ENCODE results near the gene KCNC1.

Gene KCNC1

DNA sequence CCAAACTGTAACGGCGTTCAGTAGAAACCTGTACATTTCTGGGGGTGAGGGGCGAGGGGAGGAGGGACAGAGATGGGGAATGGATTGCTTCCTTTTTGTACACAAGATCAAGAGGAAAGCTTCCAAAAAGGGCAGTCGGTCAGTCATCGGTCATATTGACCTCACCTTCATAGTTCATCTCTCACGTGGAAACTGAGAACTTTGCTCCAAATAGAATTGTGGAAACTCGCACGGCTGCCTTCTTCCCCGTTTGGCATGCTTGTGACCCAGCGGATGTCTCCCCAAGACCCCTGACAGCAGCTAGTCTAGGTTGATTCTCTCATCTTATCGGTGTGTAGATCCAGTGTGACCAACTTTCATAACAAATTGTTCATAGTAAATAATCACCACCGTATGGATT, 47.6 kb downstream of the KCNC1 start:
- no peak overlapping the region for H3K4me3 ChIP-seq (ENCODE audit: low read length)
- H3K9me3 ChIP-seq (ENCODE audit: control insufficient read depth, low read length): no peaks in the 10 kb centered on the region
- H3K9ac ChIP-seq (ENCODE audit: low read length): no peak overlapping the region
- no peaks in the 10 kb centered on the region for H3K4me1 ChIP-seq (ENCODE audit: control insufficient read depth, insufficient read depth, low read length)
- no peaks in the 10 kb centered on the region for H3K36me3 ChIP-seq (ENCODE audit: control insufficient read depth, insufficient read depth, low read length)
- H3K27me3 ChIP-seq (ENCODE audit: control insufficient read depth, insufficient read depth, low read length): no peaks in the 10 kb centered on the region

DNA sequence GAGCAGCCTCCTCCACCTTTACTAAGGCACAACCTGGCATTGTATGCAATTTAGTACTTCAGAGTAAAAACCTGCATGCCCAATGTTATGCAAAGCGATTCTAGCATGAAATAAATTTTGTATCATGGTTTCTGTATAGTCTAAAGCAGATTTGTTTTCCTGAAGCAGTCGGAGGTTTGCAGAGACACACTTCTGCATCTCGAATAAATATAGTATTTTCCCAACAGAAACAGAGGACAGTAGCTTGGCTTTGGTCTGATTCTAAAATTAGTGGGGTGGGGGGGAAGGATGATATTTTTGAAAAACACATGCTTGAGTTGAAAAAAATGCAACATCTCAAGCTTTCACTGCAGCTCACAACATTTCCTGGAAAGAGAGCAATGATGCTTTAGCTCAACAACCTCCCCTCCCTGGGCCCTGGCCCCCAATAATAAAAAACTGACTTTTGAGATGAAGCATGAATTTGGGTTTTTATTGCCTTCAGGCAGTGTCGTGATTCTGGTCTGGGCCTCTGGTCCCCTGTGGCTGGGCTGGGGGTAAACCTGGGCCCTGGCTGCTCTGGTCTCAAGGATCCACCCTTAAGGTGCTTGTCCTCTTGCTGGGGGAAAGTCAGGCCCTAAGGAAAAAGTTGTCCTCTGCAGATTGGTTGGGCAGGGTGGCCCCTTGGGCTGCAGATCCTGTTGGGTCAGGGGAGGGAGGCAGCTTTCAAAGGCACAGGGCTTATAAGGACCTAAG, 48.2 kb downstream of the KCNC1 start:
- H3K9ac ChIP-seq (ENCODE audit: low read length): no peak overlapping the region
- no peaks in the 10 kb centered on the region for H3K27me3 ChIP-seq (ENCODE audit: control insufficient read depth, insufficient read depth, low read length)
- H3K4me1 ChIP-seq (ENCODE audit: control insufficient read depth, insufficient read depth, low read length): no peaks in the 10 kb centered on the region
- no peaks in the 10 kb centered on the region for H3K9me3 ChIP-seq (ENCODE audit: control insufficient read depth, low read length)
- no peaks in the 10 kb centered on the region for H3K36me3 ChIP-seq (ENCODE audit: control insufficient read depth, insufficient read depth, low read length)
- H3K4me3 ChIP-seq (ENCODE audit: low read length): no peak overlapping the region

DNA sequence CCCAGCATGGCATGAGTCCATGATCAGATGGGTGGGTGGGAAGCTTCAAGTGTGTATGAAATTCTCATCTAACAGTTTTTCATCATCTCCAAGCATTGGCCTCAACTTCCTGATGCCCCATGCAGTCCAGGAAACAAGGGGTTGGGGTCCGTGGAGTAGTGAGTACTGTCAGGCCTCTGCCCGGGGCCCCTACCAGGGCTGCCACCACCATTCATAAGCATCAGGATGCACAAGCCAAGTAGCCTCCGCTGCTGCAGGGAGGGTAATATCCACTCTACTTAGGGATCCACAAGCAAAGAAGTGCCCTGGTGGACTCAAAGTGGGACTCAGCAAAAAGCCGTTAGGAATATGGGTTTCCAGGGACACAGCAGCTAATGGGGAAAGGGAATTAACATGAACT, 49.3 kb downstream of the KCNC1 start:
- H3K4me1 ChIP-seq (ENCODE audit: control insufficient read depth, insufficient read depth, low read length): no peaks in the 10 kb centered on the region
- no peaks in the 10 kb centered on the region for H3K36me3 ChIP-seq (ENCODE audit: control insufficient read depth, insufficient read depth, low read length)
- no peak overlapping the region for H3K4me3 ChIP-seq (ENCODE audit: low read length)
- no peak overlapping the region for H3K9ac ChIP-seq (ENCODE audit: low read length)
- H3K27me3 ChIP-seq (ENCODE audit: control insufficient read depth, insufficient read depth, low read length): no peaks in the 10 kb centered on the region
- no peaks in the 10 kb centered on the region for H3K9me3 ChIP-seq (ENCODE audit: control insufficient read depth, low read length)

DNA sequence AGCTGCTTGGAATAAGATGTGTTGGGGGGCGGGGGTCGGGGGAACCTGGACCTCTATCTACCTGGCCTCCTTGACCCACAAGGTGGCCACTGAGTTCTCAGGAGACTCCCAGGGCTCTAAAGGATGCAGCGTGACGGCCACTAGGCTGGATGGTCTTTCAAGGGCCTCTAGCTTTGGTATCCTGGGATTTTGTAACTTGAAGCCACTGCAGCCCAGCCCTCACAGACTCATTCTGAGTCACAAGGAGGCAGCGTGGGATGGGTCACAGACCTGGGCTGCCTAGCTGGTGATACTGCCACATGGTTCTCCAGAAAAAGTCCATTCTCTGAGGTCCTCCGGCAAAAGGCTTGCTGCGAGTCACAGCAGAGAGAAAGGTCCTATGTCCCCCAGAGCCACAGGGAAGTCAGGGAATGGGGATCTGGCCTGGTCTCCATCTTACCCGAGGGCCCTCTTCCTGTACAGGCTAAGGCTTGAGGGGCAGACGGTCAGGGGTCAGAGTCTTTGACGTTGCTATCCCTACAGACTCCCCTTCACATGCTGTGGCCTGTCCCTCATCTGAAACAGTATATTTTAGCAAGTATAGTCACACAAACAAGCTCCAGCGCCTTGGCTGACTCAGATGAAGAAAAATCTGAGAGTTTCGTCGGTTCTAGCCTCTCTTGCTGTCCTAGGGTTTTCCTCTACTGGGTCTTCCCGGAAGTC, 52.4 kb downstream of the KCNC1 start:
- no peak overlapping the region for H3K9ac ChIP-seq (ENCODE audit: low read length)
- no peaks in the 10 kb centered on the region for H3K4me1 ChIP-seq (ENCODE audit: control insufficient read depth, insufficient read depth, low read length)
- H3K9me3 ChIP-seq (ENCODE audit: control insufficient read depth, low read length): no peaks in the 10 kb centered on the region
- no peak overlapping the region for H3K4me3 ChIP-seq (ENCODE audit: low read length)
- no peaks in the 10 kb centered on the region for H3K27me3 ChIP-seq (ENCODE audit: control insufficient read depth, insufficient read depth, low read length)
- H3K36me3 ChIP-seq (ENCODE audit: control insufficient read depth, insufficient read depth, low read length): no peaks in the 10 kb centered on the region

DNA sequence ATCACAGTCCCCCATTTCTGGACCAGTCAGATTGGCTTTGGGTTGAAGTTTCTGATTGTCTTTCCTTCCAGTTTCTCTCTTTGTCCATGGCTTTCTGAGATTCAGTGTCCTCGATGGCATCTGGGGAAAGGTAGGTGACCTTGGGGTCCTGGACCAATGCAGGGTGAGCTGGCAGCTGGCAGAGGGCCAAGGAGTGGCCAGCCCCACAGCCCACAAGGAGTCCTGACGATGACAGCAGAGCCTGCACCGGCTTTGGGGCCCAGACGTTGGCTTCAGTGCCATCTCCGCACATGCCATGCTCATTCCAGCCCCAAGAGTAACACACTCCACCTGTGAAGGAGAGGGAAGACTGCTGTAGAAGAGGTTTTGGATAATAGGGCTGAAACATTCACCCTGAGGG, 53.5 kb downstream of the KCNC1 start:
- no peaks in the 10 kb centered on the region for H3K36me3 ChIP-seq (ENCODE audit: control insufficient read depth, insufficient read depth, low read length)
- no peaks in the 10 kb centered on the region for H3K27me3 ChIP-seq (ENCODE audit: control insufficient read depth, insufficient read depth, low read length)
- no peaks in the 10 kb centered on the region for H3K4me1 ChIP-seq (ENCODE audit: control insufficient read depth, insufficient read depth, low read length)
- no peak overlapping the region for H3K4me3 ChIP-seq (ENCODE audit: low read length)
- no peak overlapping the region for H3K9ac ChIP-seq (ENCODE audit: low read length)
- no peaks in the 10 kb centered on the region for H3K9me3 ChIP-seq (ENCODE audit: control insufficient read depth, low read length)

DNA sequence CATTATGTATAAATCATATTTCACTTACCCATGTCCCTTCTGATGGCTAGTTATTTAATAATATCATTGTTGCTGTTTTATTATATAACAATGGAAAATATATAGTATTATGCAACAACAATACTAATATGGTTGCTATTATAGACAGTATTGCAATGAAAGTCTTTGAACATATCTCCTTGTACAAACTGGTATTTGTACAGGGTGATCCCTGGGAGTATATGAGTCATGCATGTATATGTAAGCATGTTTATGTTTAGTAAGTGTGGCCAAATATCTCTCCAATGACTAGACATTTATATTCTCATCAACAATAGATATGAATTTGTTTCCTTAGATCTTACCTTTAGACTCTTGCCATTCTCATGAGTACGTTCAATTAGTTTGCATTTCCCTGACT, 55.9 kb downstream of the KCNC1 start:
- Histone ChIP-seq H3K27me3 (ENCODE audit: control insufficient read depth, insufficient read depth, low read length) (no peaks in the 10 kb centered on the region), H3K36me3 (ENCODE audit: control insufficient read depth, insufficient read depth, low read length) (no peaks in the 10 kb centered on the region), H3K4me1 (ENCODE audit: control insufficient read depth, insufficient read depth, low read length) (no peaks in the 10 kb centered on the region), H3K9ac (ENCODE audit: low read length) (no peak overlapping the region), H3K4me3 (ENCODE audit: low read length) (no peak overlapping the region), H3K9me3 (ENCODE audit: control insufficient read depth, low read length) (no peaks in the 10 kb centered on the region)

DNA sequence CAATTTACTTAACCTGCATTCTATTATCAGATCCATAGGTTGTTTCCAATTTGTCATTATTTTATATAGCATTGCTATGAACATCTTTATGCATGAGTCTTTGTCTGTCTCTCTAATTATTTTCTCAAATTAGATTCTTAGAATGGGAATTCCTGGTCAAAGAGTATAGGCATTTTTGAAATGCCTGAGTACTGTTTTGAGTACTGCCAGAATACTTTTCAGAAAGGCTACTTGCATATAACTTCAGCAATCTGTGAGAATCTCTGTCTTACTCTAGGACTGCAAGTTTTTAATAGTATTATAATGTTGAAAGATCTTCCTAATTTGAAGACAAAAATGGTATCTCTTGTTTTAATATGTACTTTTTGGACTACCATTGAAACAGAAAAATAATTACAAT, 56.6 kb downstream of the KCNC1 start:
- Histone ChIP-seq H3K9me3 (ENCODE audit: control insufficient read depth, low read length) (no peaks in the 10 kb centered on the region), H3K36me3 (ENCODE audit: control insufficient read depth, insufficient read depth, low read length) (no peaks in the 10 kb centered on the region), H3K27me3 (ENCODE audit: control insufficient read depth, insufficient read depth, low read length) (no peaks in the 10 kb centered on the region), H3K4me3 (ENCODE audit: low read length) (no peak overlapping the region), H3K4me1 (ENCODE audit: control insufficient read depth, insufficient read depth, low read length) (no peaks in the 10 kb centered on the region), H3K9ac (ENCODE audit: low read length) (no peak overlapping the region)

DNA sequence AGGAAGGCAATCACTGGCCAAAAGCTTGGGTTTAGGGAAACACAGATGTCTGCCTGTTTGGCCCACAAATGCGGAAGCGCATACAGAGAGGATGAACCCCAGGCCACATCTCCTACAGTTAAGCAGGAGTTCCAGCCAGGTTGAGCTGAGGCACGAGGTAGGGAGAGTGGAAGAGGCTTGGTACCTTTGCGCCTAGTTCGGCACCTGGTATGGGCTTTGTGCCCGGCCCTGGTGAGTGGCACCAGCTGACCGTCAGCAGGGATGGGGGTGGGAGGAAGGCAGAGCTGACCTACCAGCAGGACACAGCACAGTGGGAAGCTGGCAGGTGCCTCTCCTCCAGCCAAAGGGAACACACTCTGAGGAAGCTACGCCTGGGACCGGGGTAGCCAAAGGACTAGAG, 57.6 kb downstream of the KCNC1 start:
- Histone ChIP-seq H3K9ac (ENCODE audit: low read length) (no peak overlapping the region), H3K9me3 (ENCODE audit: control insufficient read depth, low read length) (no peaks in the 10 kb centered on the region), H3K36me3 (ENCODE audit: control insufficient read depth, insufficient read depth, low read length) (no peaks in the 10 kb centered on the region), H3K4me3 (ENCODE audit: low read length) (no peak overlapping the region), H3K27me3 (ENCODE audit: control insufficient read depth, insufficient read depth, low read length) (no peaks in the 10 kb centered on the region), H3K4me1 (ENCODE audit: control insufficient read depth, insufficient read depth, low read length) (no peaks in the 10 kb centered on the region)

DNA sequence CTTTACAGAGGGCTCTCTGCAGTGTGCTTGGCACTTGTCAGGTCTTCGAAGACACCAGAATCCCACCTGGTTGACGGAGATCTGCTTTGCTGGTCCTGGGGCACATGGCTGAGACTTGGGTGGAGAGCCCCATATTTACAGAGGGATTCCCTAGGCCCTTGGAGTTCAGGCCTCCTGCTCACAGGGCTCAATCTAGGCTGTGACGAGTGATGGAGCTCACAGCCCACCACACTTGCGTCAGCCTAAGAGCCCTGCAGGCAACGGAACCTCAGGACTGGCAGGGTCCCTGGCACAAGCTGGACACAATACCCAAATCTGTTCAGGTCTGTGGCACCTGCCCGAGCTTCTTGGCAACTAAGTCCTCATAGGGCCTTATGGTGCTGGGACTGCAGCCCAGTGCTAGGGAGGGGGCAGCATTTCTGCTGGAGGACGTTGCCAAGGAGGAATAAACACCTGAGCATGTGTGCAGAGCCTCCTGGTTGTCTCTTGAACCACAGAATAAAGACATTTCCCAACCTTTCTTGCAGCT, 59.1 kb downstream of the KCNC1 start:
- H3K9ac ChIP-seq (ENCODE audit: low read length): no peak overlapping the region
- H3K27me3 ChIP-seq (ENCODE audit: control insufficient read depth, insufficient read depth, low read length): no peaks in the 10 kb centered on the region
- no peak overlapping the region for H3K4me3 ChIP-seq (ENCODE audit: low read length)
- no peaks in the 10 kb centered on the region for H3K36me3 ChIP-seq (ENCODE audit: control insufficient read depth, insufficient read depth, low read length)
- no peaks in the 10 kb centered on the region for H3K4me1 ChIP-seq (ENCODE audit: control insufficient read depth, insufficient read depth, low read length)
- no peaks in the 10 kb centered on the region for H3K9me3 ChIP-seq (ENCODE audit: control insufficient read depth, low read length)

DNA sequence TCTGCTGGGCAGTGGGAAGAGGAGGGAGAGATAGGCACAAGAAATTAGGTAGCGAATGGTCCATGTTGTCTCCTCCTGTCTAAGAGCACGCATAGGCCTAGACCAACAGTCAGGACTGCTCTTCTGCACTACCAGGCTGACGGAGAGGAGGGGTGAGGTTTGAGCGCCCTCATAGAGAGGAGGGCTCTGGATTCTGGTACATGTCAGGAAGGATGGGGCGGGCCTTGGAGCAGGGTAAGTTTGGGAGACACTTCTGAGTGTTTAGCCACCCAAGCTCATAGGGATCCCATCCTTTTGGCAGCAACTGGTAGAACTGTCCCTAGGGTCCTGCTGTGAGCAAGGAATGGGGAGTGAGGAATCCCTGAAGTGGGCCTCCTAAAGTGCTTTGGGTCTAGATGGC, 60.4 kb downstream of the KCNC1 start:
- Histone ChIP-seq H3K4me1 (ENCODE audit: control insufficient read depth, insufficient read depth, low read length) (no peaks in the 10 kb centered on the region), H3K4me3 (ENCODE audit: low read length) (no peak overlapping the region), H3K9ac (ENCODE audit: low read length) (no peak overlapping the region), H3K36me3 (ENCODE audit: control insufficient read depth, insufficient read depth, low read length) (no peaks in the 10 kb centered on the region), H3K9me3 (ENCODE audit: control insufficient read depth, low read length) (no peaks in the 10 kb centered on the region), H3K27me3 (ENCODE audit: control insufficient read depth, insufficient read depth, low read length) (no peaks in the 10 kb centered on the region)

DNA sequence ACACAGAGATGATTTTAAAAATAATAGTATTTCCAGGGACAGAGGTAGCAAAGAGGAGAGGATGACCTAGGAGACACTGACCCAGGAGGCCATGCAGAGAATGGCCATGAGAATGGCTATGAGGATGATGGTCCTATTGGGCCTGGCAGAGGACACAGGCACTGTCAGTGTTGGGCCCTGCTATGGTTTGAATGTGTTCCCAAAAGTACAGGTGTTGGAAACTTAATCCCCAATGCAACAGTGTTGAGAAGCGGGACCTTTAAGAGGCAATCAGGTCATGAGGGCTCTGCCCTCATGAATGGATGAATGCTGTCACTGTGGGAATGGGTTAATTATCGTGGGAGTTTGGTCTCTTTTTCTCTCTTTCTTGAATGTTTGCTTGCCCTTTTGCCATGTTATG, 61.6 kb downstream of the KCNC1 start:
- H3K9ac ChIP-seq (ENCODE audit: low read length): no peak overlapping the region
- H3K4me3 ChIP-seq (ENCODE audit: low read length): no peak overlapping the region
- H3K4me1 ChIP-seq (ENCODE audit: control insufficient read depth, insufficient read depth, low read length): no peaks in the 10 kb centered on the region
- H3K36me3 ChIP-seq (ENCODE audit: control insufficient read depth, insufficient read depth, low read length): no peaks in the 10 kb centered on the region
- no peaks in the 10 kb centered on the region for H3K27me3 ChIP-seq (ENCODE audit: control insufficient read depth, insufficient read depth, low read length)
- H3K9me3 ChIP-seq (ENCODE audit: control insufficient read depth, low read length): no peaks in the 10 kb centered on the region

DNA sequence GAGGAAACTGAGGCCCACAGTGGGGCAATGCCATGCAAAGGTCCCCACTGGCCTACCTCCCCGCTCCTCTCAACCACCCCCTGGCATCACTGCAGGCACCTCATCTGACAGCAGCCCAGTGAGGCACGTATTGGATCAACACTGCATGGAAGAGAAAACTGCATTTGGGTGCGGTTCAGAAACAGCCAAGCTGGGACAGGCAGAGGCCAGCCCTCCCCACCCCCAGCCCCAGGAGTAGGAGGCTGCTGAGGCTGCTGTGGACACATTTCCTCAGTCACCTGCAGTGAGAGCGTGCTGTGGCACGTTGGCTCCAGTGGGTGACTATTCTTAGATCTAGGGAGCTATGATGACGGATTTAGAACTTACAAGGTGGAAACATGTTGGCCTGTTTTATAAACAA, 63.7 kb downstream of the KCNC1 start:
- Histone ChIP-seq H3K9ac (ENCODE audit: low read length) (no peak overlapping the region), H3K4me3 (ENCODE audit: low read length) (no peak overlapping the region), H3K4me1 (ENCODE audit: control insufficient read depth, insufficient read depth, low read length) (no peaks in the 10 kb centered on the region), H3K27me3 (ENCODE audit: control insufficient read depth, insufficient read depth, low read length) (no peaks in the 10 kb centered on the region), H3K36me3 (ENCODE audit: control insufficient read depth, insufficient read depth, low read length) (no peaks in the 10 kb centered on the region), H3K9me3 (ENCODE audit: control insufficient read depth, low read length) (no peaks in the 10 kb centered on the region)

All from mucosa of stomach (tissue), 1 donor.